ENCODE results near the gene SLC30A4. TPM values are rescaled to one million over a fixed set of nuclear protein-coding genes. Genes with fewer than 3 reads are reported as not detected.

SLC30A4 gene
- total RNA-seq, 6 experiments from 2014 or later, result 7.0 to 10.2 (median 8.5) TPM

DNA sequence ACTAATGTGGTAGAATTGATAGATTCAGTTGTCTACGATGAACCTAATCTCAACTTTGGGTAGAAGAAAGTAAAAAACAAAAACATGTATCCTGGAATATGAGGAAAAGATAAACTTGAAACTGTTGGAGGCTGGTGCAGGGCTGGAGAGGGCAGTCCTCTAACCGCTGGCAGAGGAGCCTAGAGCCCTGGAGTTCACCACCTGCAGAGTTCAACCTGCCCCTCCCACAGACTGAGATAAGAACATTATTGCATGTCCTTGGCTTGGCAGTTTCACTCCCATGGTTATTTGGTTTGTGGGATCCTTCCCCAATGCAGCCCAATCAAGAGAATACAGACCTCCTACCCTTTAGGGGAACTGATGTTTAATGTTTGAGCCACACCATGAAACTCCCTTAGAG lies 91.0 kb downstream of the SLC30A4 start:
- Mint-ChIP-seq H3K27ac (no peak overlapping the region), H3K4me3 (no peak overlapping the region), H3K27me3 (ENCODE audit: insufficient read depth) (no peaks in the 10 kb centered on the region; the same call in none of the 2 replicates), H3K4me1 (ENCODE audit: low read depth) (no peaks in the 10 kb centered on the region), H3K9me3 (no peaks in the 10 kb centered on the region), H3K36me3 (ENCODE audit: low read depth) (no peaks in the 10 kb centered on the region)
- TF ChIP-seq, protein P1, sequence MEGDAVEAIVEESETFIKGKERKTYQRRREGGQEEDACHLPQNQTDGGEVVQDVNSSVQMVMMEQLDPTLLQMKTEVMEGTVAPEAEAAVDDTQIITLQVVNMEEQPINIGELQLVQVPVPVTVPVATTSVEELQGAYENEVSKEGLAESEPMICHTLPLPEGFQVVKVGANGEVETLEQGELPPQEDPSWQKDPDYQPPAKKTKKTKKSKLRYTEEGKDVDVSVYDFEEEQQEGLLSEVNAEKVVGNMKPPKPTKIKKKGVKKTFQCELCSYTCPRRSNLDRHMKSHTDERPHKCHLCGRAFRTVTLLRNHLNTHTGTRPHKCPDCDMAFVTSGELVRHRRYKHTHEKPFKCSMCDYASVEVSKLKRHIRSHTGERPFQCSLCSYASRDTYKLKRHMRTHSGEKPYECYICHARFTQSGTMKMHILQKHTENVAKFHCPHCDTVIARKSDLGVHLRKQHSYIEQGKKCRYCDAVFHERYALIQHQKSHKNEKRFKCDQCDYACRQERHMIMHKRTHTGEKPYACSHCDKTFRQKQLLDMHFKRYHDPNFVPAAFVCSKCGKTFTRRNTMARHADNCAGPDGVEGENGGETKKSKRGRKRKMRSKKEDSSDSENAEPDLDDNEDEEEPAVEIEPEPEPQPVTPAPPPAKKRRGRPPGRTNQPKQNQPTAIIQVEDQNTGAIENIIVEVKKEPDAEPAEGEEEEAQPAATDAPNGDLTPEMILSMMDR (IDR thresholded peaks at IDR 0.05), result no peak
- no peak for DNase-seq

DNA sequence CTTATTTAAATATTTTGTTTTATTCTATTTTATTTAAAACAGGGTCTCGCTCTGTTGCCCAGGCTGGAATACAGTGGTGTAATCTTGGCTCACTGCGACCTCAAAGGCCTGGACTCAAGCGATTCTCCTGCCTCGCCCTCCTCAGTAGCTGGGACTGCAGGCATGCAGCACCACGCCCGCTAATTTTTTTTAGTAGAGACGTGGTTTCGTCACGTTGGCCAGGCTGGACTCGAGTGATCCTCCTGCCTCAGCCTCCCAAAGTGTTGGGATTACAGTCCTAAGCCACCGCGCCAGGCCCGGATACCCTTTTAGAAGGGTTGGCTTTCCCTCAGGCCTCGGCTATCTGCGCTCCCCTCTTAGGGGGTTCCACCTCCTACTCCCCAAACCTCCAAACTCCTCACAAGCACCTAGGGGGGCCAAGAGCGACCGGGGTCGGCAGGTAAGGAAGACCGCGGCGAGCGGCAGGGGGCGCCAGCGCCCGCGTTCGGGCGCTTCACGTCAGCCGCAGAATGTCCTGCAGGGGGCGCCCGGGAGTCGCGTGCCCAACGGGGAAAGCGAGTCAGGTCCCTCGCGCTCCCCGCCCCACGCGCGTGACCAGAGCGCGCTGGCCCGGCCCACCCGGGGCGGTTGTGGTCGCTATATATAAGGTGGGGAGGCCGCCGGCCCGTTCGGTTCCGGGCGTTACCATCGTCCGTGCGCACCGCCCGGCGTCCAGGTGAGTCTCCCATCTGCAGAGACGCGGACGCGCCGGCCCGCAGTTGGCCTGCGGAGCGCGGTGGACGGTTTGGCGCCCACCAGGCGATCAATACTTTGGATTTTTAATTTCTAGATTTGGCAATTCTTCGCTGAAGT lies 92.4 kb downstream of the SLC30A4 start:
- TF ChIP-seq, protein P1 (IDR thresholded peaks at IDR 0.05), result peak; percentile 100
- peak overlapping the region; percentile 77 for H3K4me3 Mint-ChIP-seq
- H3K27me3 Mint-ChIP-seq (ENCODE audit: insufficient read depth), result no peaks in the 10 kb centered on the region; the same call in none of the 2 replicates
- H3K9me3 Mint-ChIP-seq, result no peaks in the 10 kb centered on the region
- H3K27ac Mint-ChIP-seq, result no peak overlapping the region
- H3K4me1 Mint-ChIP-seq (ENCODE audit: low read depth), result peaks cover 5% of the 10 kb centered on the region
- DNase-seq, result no peak
- H3K36me3 Mint-ChIP-seq (ENCODE audit: low read depth), result no peaks in the 10 kb centered on the region

Other genes starting within 250 kb of the SLC30A4 start
- gene GATM, start 144.2 kb downstream of the SLC30A4 start, total RNA-seq (2021; fragmentation: NEBNext Ultra II Directional; extraction: Animal tissue kit (Norgen Biotek cat#: 25700)), result under 1 TPM in 3 of 6 experiments, not detected in 3; 0.14 to 0.38 (median 0.14) TPM
- 10 to 100 TPM; 55.2 to 67.2 (median 59.4) TPM for gene BLOC1S6, start 64.6 kb upstream of the SLC30A4 start, total RNA-seq (2021; fragmentation: NEBNext Ultra II Directional; extraction: Animal tissue kit (Norgen Biotek cat#: 25700))
- gene SQOR, start 112.3 kb upstream of the SLC30A4 start, total RNA-seq (2021; fragmentation: NEBNext Ultra II Directional; extraction: Animal tissue kit (Norgen Biotek cat#: 25700)), result 10 to 100 TPM; 25.3 to 43.2 (median 39.7) TPM